Breast epithelium (tissue), 4 donors: ENCODE measurements around the gene CRTAC1. TPM values are rescaled to one million over a fixed set of nuclear protein-coding genes. Genes with fewer than 3 reads are reported as not detected.

Experiments used
- DNase-seq, 2 donors: peaks; one replicate each; pipeline ENCODE4 v3.0.0-alpha.2; 2019; ENCODE audit warnings: low spot score in 2 of 2
- H3K27ac ChIP-seq, 2 donors: fragments of 200-600 bp; sonication (generic) in 1 of 2; one replicate each; pipeline ENCODE4 v1.5.1; 2016 to 2019; ENCODE audit warnings: mild to moderate bottlenecking in 1 of 2
- H3K27me3 ChIP-seq, 2 donors: fragments of 200-600 bp; sonication (generic) in 1 of 2; one replicate each; pipeline versions ENCODE4 v1.5.1 to v1.6.0; 2017 to 2019; ENCODE audit warnings: control low read depth in 1 of 2, mild to moderate bottlenecking in 1 of 2
- H3K36me3 ChIP-seq: fragments of 200-600 bp; one replicate; pipeline ENCODE4 v1.5.1; 2019
- H3K4me1 ChIP-seq, 2 donors: fragments of 200-600 bp; sonication (generic); one replicate each; pipeline ENCODE4 v1.5.1; 2016 to 2019; ENCODE audit warnings: control low read depth in 1 of 2
- H3K4me3 ChIP-seq, 3 donors: fragments of 200-600 bp; sonication (generic); 1 replicate in 2 of 3; 2 replicates in 1 of 3; pipeline ENCODE4 v1.5.1; 2016 to 2019; ENCODE audit warnings: mild to moderate bottlenecking in 3 of 3, moderate library complexity in 2 of 3
- H3K9me3 ChIP-seq, 2 donors: fragments of 200-600 bp; sonication (generic) in 1 of 2; one replicate each; pipeline ENCODE4 v1.5.1; 2016 to 2019; ENCODE audit warnings: control low read depth in 1 of 2
- CTCF ChIP-seq, 3 donors: fragments of 450-650 bp; IDR thresholded peaks; one replicate each; pipeline ENCODE4 v1.5.1; 2016 to 2017; ENCODE audit warnings: antibody characterized with exemption in 3 of 3, mild to moderate bottlenecking in 3 of 3, moderate library complexity in 3 of 3
- POLR2A ChIP-seq: fragments of 450-650 bp; IDR thresholded peaks from one replicate; pipeline ENCODE4 v1.6.1; 2016; ENCODE audit warnings: antibody characterized with exemption, mild to moderate bottlenecking, moderate library complexity
- POLR2AphosphoS5 ChIP-seq, 3 donors: sonication (generic); formaldehyde crosslinking; IDR thresholded peaks; one replicate each; pipeline ENCODE4 v1.6.1; 2017; ENCODE audit warnings: antibody characterized with exemption in 3 of 3
- intact Hi-C: fragments of 100-400 bp; cut with DNase I; formaldehyde crosslinking; loops from one replicate; pipeline ENCODE4 v1.15.1; 2023; ENCODE audit warnings: low total_unique reads
- total RNA-seq, 3 donors: library from RNA; depleted of rRNA; stranded (reverse); fragments of >200 nt; gene quantifications; one replicate each; pipeline ENCODE4 v1.1.0, GENCODE V29; 2016

Gene CRTAC1
- total RNA-seq, 3 donors from 2014 or later, result 1.6 to 4.7 (median 1.9) TPM

- no peak for DNase-seq
- H3K27me3 ChIP-seq, result peaks cover 0 to 7% of the 10 kb centered on the region in 2 donors
- no peak overlapping the region for H3K4me3 ChIP-seq
- no peaks in the 10 kb centered on the region for H3K9me3 ChIP-seq
- intact Hi-C loops, result no loop called here
- no peak for TF ChIP-seq CTCF (IDR thresholded peaks at IDR 0.05)
- no peak for TF ChIP-seq POLR2A
- TF ChIP-seq POLR2AphosphoS5 (IDR thresholded peaks at IDR 0.05), result no peak
- H3K36me3 ChIP-seq, result no peaks in the 10 kb centered on the region
- peaks cover 4 to 21% of the 10 kb centered on the region in 2 donors for H3K4me1 ChIP-seq
- peak overlapping the region in 1 of 2 donors; percentile 86 for H3K27ac ChIP-seq
Observed at GRCh38 chr10:97920865-97921264, 109.6 kb downstream of the CRTAC1 start.

- DNase-seq, result no peak
- no peaks in the 10 kb centered on the region for H3K36me3 ChIP-seq
- H3K4me3 ChIP-seq, result no peak overlapping the region
- no peak for TF ChIP-seq POLR2AphosphoS5 (IDR thresholded peaks at IDR 0.05)
- no peak for TF ChIP-seq POLR2A
- TF ChIP-seq CTCF (IDR thresholded peaks at IDR 0.05), result no peak
- intact Hi-C loops, result no loop called here
- no peaks in the 10 kb centered on the region for H3K9me3 ChIP-seq
- peaks cover 5 to 29% of the 10 kb centered on the region in 2 donors for H3K4me1 ChIP-seq
- peaks cover 0 to 5% of the 10 kb centered on the region in 2 donors for H3K27me3 ChIP-seq
- H3K27ac ChIP-seq, result no peak overlapping the region
Observed at GRCh38 chr10:97919012-97919411, 111.4 kb downstream of the CRTAC1 start.

GRCh38 chr10:97916586-97916985 lies 113.8 kb downstream of the CRTAC1 start:
- Histone ChIP-seq H3K9me3 (no peaks in the 10 kb centered on the region), H3K36me3 (no peaks in the 10 kb centered on the region), H3K27me3 (no peaks in the 10 kb centered on the region), H3K4me3 (no peak overlapping the region), H3K4me1 (peaks cover 5 to 21% of the 10 kb centered on the region in 2 donors), H3K27ac (peak overlapping the region; percentile 78 to 81)
- peak in 1 of 2 donors; percentile 69 for DNase-seq
- no peak for TF ChIP-seq CTCF (IDR thresholded peaks at IDR 0.05)
- TF ChIP-seq POLR2AphosphoS5 (IDR thresholded peaks at IDR 0.05), result peak in 2 of 3 donors; percentile 17 to 36
- intact Hi-C loops, result no loop called here

- peak in 1 of 2 donors; percentile 57 for DNase-seq
- H3K4me3 ChIP-seq, result peak overlapping the region in 1 of 3 donors; percentile 11
- H3K27ac ChIP-seq, result peak overlapping the region; percentile 78 to 81
- peaks cover 5 to 21% of the 10 kb centered on the region in 2 donors for H3K4me1 ChIP-seq
- no peaks in the 10 kb centered on the region for H3K36me3 ChIP-seq
- no peaks in the 10 kb centered on the region for H3K27me3 ChIP-seq
- H3K9me3 ChIP-seq, result no peaks in the 10 kb centered on the region
- intact Hi-C loops, result no loop called here
- TF ChIP-seq POLR2AphosphoS5 (IDR thresholded peaks at IDR 0.05), result no peak
- TF ChIP-seq CTCF (IDR thresholded peaks at IDR 0.05), result no peak
- TF ChIP-seq POLR2A, result no peak
Observed at GRCh38 chr10:97915346-97916131, 114.9 kb downstream of the CRTAC1 start.

DNA sequence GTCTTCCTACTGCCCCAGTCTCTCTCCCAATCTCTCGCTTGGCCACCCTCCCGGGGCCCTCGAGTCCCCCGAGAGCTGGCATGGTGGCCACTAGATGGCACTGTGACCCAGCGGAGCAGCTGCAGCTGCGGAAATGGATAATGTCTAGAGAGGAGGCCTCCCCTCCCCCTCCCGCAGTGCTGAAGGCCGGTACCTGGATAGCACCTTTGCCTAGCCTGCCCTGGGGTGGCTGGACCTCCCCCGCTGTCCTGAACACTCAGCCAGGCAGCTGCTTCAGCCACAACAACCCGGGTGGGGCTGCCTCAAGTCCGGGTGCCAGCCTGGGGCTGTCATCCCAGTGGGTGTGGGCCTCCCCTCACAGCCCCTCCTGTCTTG lies 115.6 kb downstream of the CRTAC1 start:
- Histone ChIP-seq H3K27ac (peak overlapping the region in 1 of 2 donors; percentile 78), H3K36me3 (no peaks in the 10 kb centered on the region), H3K4me1 (peaks cover 5 to 21% of the 10 kb centered on the region in 2 donors), H3K27me3 (no peaks in the 10 kb centered on the region), H3K4me3 (peak overlapping the region in 1 of 3 donors; percentile 23), H3K9me3 (no peaks in the 10 kb centered on the region)
- TF ChIP-seq CTCF (IDR thresholded peaks at IDR 0.05) (peak; percentile 40 to 84 (median 82)), POLR2A (no peak), POLR2AphosphoS5 (IDR thresholded peaks at IDR 0.05) (no peak)
- peak; percentile 74 to 76 for DNase-seq
- intact Hi-C loops, result loop anchor here (5.0 kb wide), 1 partner anchor 652 kb away; no protein-coding TSS in a partner anchor
